NCI-H1694 treated with DMSO at 0.1 percent for 48 hours (cell line): ENCODE data around the gene PHACTR3.

Source experiments
- DNase-seq: peaks from one replicate; lab custom pipeline; 2025; lab: John Stamatoyannopoulos, UW

The PHACTR3 gene

GRCh38 chr20:59620860-59621505, 16.6 kb downstream of the PHACTR3 start:
- no peak for DNase-seq

- DNase-seq: no peak
Measured at GRCh38 chr20:59622496-59622895, 18.2 kb downstream of the PHACTR3 start.

GRCh38 chr20:59623133-59623532, 18.8 kb downstream of the PHACTR3 start:
- DNase-seq: no peak

- DNase-seq: no peak
Measured at GRCh38 chr20:59623583-59623982, 19.2 kb downstream of the PHACTR3 start.

- no peak for DNase-seq
Measured at GRCh38 chr20:59624401-59624800, 20.1 kb downstream of the PHACTR3 start.

GRCh38 chr20:59625214-59625922, 21.0 kb downstream of the PHACTR3 start:
- DNase-seq: no peak

GRCh38 chr20:59627298-59627697, 23.0 kb downstream of the PHACTR3 start:
- no peak for DNase-seq

GRCh38 chr20:59628171-59628570, 23.8 kb downstream of the PHACTR3 start:
- DNase-seq: no peak

GRCh38 chr20:59629141-59630045, 25.1 kb downstream of the PHACTR3 start:
- DNase-seq: no peak

GRCh38 chr20:59630526-59630925, 26.2 kb downstream of the PHACTR3 start:
- DNase-seq: no peak

GRCh38 chr20:59631751-59632540, 27.6 kb downstream of the PHACTR3 start:
- no peak for DNase-seq

- DNase-seq: no peak
Measured at GRCh38 chr20:59632541-59633113, 28.3 kb downstream of the PHACTR3 start.

- DNase-seq: no peak
Measured at GRCh38 chr20:59633656-59634251, 29.4 kb downstream of the PHACTR3 start.

- no peak for DNase-seq
Measured at GRCh38 chr20:59634435-59635005, 30.2 kb downstream of the PHACTR3 start.

- DNase-seq: no peak
Measured at GRCh38 chr20:59636766-59637370, 32.5 kb downstream of the PHACTR3 start.

- no peak for DNase-seq
Measured at GRCh38 chr20:59640267-59640666, 35.9 kb downstream of the PHACTR3 start.

GRCh38 chr20:59643615-59644061, 39.3 kb downstream of the PHACTR3 start:
- DNase-seq: no peak

- no peak for DNase-seq
Measured at GRCh38 chr20:59644371-59644939, 40.1 kb downstream of the PHACTR3 start.

GRCh38 chr20:59645271-59645670, 40.9 kb downstream of the PHACTR3 start:
- DNase-seq: no peak

GRCh38 chr20:59645761-59646171, 41.4 kb downstream of the PHACTR3 start:
- DNase-seq: no peak
